Thoracic aorta (tissue), 2 donors: ENCODE data around the gene HINT3. TPM values are rescaled to one million over a fixed set of nuclear protein-coding genes. Genes with fewer than 3 reads are reported as not detected.

Experiments used
- ATAC-seq: fragments of 150-250 bp; one replicate; pipeline ENCODE4 v1.8.0; 2017; ENCODE audit warnings: low read depth; ENCODE audit not compliant: insufficient number of reproducible peaks, low FRiP score
- DNase-seq: peaks from one replicate; pipeline ENCODE4 v3.0.0-alpha.2; 2020; ENCODE audit warnings: low spot score
- H3K27ac ChIP-seq, 2 donors: fragments of 200-600 bp; sonication (generic); 1 replicate in 1 of 2; 2 replicates in 1 of 2; pipeline ENCODE4 v1.5.1; 2016; ENCODE audit warnings: mild to moderate bottlenecking in 2 of 2, moderate library complexity in 2 of 2
- H3K27me3 ChIP-seq: fragments of 200-600 bp; sonication (generic); replicated peaks from 2 replicates; pipeline ENCODE4 v1.6.0; 2016; ENCODE audit warnings: mild to moderate bottlenecking; ENCODE audit not compliant: insufficient read depth
- H3K36me3 ChIP-seq: fragments of 200-600 bp; sonication (generic); one replicate; pipeline ENCODE4 v1.5.1; 2016
- H3K4me1 ChIP-seq, 2 donors: fragments of 200-600 bp; sonication (generic); 1 replicate in 1 of 2; 2 replicates in 1 of 2; pipeline versions ENCODE4 v1.5.1 to v1.6.0; 2016; ENCODE audit warnings: low read depth in 2 of 2, mild to moderate bottlenecking in 1 of 2; ENCODE audit not compliant: control insufficient read depth in 1 of 2
- H3K4me3 ChIP-seq: fragments of 200-600 bp; sonication (generic); 2 replicates; pipeline ENCODE4 v1.5.1; 2016; ENCODE audit warnings: mild to moderate bottlenecking
- H3K9me3 ChIP-seq: fragments of 200-600 bp; sonication (generic); 2 replicates; pipeline ENCODE4 v1.5.1; 2016
- CTCF ChIP-seq: fragments of 200-600 bp; sonication (generic); IDR thresholded peaks from one replicate; pipeline ENCODE4 v1.5.1; 2019; ENCODE audit warnings: antibody characterized with exemption
- total RNA-seq, 2 donors: library from RNA; depleted of rRNA; stranded (reverse); fragments of >200 nt; gene quantifications; one replicate each; pipeline versions ENCODE4 v1.1.0 to v1.2.3, GENCODE V29; 2016

Gene HINT3
- total RNA-seq, 2 donors from 2014 or later = 18.4 to 23.1 TPM

- no peak overlapping the region for H3K27ac ChIP-seq
- no peaks in the 10 kb centered on the region for H3K27me3 ChIP-seq
- no peaks in the 10 kb centered on the region for H3K4me1 ChIP-seq
- DNase-seq = no peak
- H3K9me3 ChIP-seq = no peaks in the 10 kb centered on the region
- H3K4me3 ChIP-seq = peak overlapping the region; percentile 4
- ATAC-seq = no peak
- peak; percentile 92 for TF ChIP-seq CTCF
- peaks cover 11% of the 10 kb centered on the region for H3K36me3 ChIP-seq
Measured at GRCh38 chr6:125995972-125996580, 39.5 kb downstream of the HINT3 start.

- ATAC-seq = no peak
Measured at GRCh38 chr6:126002755-126003679, 46.4 kb downstream of the HINT3 start.

GRCh38 chr6:126007800-126008199, 51.2 kb downstream of the HINT3 start:
- no peak overlapping the region for H3K27ac ChIP-seq
- H3K4me1 ChIP-seq = no peaks in the 10 kb centered on the region
- no peak overlapping the region for H3K4me3 ChIP-seq
- peaks cover 21% of the 10 kb centered on the region for H3K36me3 ChIP-seq
- no peak for ATAC-seq
- no peak for DNase-seq
- no peaks in the 10 kb centered on the region for H3K9me3 ChIP-seq
- no peaks in the 10 kb centered on the region for H3K27me3 ChIP-seq
- TF ChIP-seq CTCF = no peak

More at GRCh38 chr6:126002755-126003679, 46.4 kb downstream of the HINT3 start:
- TF ChIP-seq CTCF = no peak
- no peaks in the 10 kb centered on the region for H3K9me3 ChIP-seq
- H3K27me3 ChIP-seq = no peaks in the 10 kb centered on the region
- no peak for DNase-seq
- H3K4me3 ChIP-seq = no peak overlapping the region
- H3K27ac ChIP-seq = no peak overlapping the region
- H3K4me1 ChIP-seq = no peaks in the 10 kb centered on the region
- peaks cover 17% of the 10 kb centered on the region for H3K36me3 ChIP-seq

- DNase-seq (no peak), ATAC-seq (no peak)
- Histone ChIP-seq H3K27me3 (no peaks in the 10 kb centered on the region), H3K36me3 (peaks cover 28% of the 10 kb centered on the region), H3K9me3 (no peaks in the 10 kb centered on the region), H3K27ac (no peak overlapping the region), H3K4me3 (no peak overlapping the region), H3K4me1 (no peaks in the 10 kb centered on the region)
- TF ChIP-seq CTCF = no peak
Measured at GRCh38 chr6:126010040-126010439, 53.5 kb downstream of the HINT3 start.

GRCh38 chr6:126015863-126016262, 59.3 kb downstream of the HINT3 start:
- TF ChIP-seq CTCF = no peak
- DNase-seq (no peak), ATAC-seq (no peak)
- Histone ChIP-seq H3K36me3 (peaks cover 42% of the 10 kb centered on the region), H3K27ac (no peak overlapping the region), H3K4me1 (no peaks in the 10 kb centered on the region), H3K27me3 (no peaks in the 10 kb centered on the region), H3K9me3 (no peaks in the 10 kb centered on the region), H3K4me3 (no peak overlapping the region)
